ENCODE measurements around the gene MRPL42. TPM values are rescaled to one million over a fixed set of nuclear protein-coding genes. Genes with fewer than 3 reads are reported as not detected.

MRPL42 gene
- polyA plus RNA-seq, 1 of the 3 experiments (the other 2 are of a cell fraction) = 39.5 TPM

DNA sequence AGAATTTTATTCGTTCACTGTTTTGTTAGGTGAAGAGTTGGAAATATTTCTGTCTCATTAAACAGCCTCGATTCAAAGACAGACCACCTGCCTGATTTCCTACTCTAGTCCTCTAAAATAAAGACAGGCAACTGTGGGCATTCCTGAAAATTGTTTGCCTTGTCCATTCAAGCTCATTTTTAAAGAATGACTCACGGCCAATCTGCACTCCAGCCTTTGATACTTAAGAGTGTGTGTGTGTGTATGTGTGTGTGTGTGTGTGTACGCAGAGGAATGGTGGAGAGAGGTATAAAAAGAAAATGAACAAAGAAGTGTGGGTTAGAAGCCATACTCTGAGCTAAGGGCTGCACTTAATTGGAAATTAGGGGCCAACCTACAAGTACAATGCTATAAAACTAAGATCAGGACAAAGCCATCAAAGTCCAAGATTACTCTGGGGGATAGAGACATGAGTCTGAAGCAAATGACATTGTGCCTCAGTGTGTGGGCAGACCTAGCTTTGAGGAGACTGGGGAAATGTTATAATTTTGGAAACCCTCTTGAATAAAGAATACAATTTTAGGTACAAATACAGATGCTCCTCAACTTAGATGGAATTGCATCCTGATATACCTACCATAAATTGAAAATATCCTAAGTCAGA, 59.6 kb downstream of the MRPL42 start (continued):
- TF ChIP-seq, protein P1, sequence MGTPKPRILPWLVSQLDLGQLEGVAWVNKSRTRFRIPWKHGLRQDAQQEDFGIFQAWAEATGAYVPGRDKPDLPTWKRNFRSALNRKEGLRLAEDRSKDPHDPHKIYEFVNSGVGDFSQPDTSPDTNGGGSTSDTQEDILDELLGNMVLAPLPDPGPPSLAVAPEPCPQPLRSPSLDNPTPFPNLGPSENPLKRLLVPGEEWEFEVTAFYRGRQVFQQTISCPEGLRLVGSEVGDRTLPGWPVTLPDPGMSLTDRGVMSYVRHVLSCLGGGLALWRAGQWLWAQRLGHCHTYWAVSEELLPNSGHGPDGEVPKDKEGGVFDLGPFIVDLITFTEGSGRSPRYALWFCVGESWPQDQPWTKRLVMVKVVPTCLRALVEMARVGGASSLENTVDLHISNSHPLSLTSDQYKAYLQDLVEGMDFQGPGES (IDR thresholded peaks at IDR 0.05; ENCODE audit: low read depth, low read length) = no peak
- TF ChIP-seq FOXJ3 (CRISPR knock-in tag; IDR thresholded peaks at IDR 0.05) = no peak
- TF ChIP-seq GABPA (IDR thresholded peaks at IDR 0.05; ENCODE audit: low read depth) = no peak

DNA sequence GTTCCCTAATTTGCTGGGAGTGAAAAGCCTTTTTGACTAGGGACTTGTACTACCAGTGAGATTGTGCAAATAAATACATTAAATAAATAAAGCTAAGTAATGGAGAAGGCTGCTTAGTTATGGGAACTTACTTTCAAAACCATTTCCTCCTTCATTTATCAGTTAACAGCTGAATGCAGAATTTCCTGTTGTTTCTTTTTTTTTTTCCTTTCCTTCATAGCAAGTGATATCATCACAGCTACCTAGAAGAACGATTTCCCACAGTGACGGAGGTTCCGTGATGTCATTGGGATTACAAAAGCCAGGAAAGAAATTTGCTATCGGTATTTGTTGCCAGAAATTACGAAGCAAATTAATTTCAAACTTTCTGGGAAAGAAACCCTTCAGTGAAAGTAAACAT, 63.0 kb downstream of the MRPL42 start:
- H3K27me3 ChIP-seq (ENCODE audit: insufficient read depth) = no peaks in the 10 kb centered on the region
- no peaks in the 10 kb centered on the region for H4K20me1 ChIP-seq (ENCODE audit: insufficient read depth)
- ChIA-PET POLR2A (no interaction called here), CTCF (interaction anchor here (0.6 kb wide), 1 partner anchor 15 kb away, joined by 3 read pairs; no protein-coding TSS in a partner anchor)
- no peak overlapping the region for H3K9ac ChIP-seq
- H3K36me3 ChIP-seq (replicated peaks in 1 of 2; ENCODE audit: control insufficient read depth in 1 of 2, insufficient read depth in 2 of 2, low read length in 1 of 2) = no peaks in the 10 kb centered on the region
- WGBS (ENCODE audit: low lambda C conversion rate) = 87% methylated on average over 5 of the region's 5 CpGs
- no peaks in the 10 kb centered on the region for H3F3A ChIP-seq (replicated peaks; ENCODE audit: insufficient read depth)
- no peaks in the 10 kb centered on the region for H3K9me3 ChIP-seq
- no peak overlapping the region for H3K4me3 ChIP-seq (ENCODE audit: low read depth in 2 of 2, low read length in 1 of 2)
- TF ChIP-seq, protein P2, sequence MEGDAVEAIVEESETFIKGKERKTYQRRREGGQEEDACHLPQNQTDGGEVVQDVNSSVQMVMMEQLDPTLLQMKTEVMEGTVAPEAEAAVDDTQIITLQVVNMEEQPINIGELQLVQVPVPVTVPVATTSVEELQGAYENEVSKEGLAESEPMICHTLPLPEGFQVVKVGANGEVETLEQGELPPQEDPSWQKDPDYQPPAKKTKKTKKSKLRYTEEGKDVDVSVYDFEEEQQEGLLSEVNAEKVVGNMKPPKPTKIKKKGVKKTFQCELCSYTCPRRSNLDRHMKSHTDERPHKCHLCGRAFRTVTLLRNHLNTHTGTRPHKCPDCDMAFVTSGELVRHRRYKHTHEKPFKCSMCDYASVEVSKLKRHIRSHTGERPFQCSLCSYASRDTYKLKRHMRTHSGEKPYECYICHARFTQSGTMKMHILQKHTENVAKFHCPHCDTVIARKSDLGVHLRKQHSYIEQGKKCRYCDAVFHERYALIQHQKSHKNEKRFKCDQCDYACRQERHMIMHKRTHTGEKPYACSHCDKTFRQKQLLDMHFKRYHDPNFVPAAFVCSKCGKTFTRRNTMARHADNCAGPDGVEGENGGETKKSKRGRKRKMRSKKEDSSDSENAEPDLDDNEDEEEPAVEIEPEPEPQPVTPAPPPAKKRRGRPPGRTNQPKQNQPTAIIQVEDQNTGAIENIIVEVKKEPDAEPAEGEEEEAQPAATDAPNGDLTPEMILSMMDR (IDR thresholded peaks at IDR 0.05) = no peak
- H3K27ac ChIP-seq (ENCODE audit: low read depth in 2 of 2, low read length in 1 of 2) = no peak overlapping the region
- H2AFZ ChIP-seq (ENCODE audit: low read depth) = no peak overlapping the region; the same call in 1 of the 2 replicates
- no peak overlapping the region for H3K4me2 ChIP-seq
- no peaks in the 10 kb centered on the region for H3K9me2 ChIP-seq
- no peaks in the 10 kb centered on the region; a peak in 1 of 4 replicates for H3K4me1 ChIP-seq (ENCODE audit: control insufficient read depth in 1 of 2, insufficient read depth in 2 of 2, low read depth in 1 of 2, low read length in 1 of 2)
- DNase-seq = no peak
- H3K79me2 ChIP-seq (ENCODE audit: insufficient read depth) = no peaks in the 10 kb centered on the region

DNA sequence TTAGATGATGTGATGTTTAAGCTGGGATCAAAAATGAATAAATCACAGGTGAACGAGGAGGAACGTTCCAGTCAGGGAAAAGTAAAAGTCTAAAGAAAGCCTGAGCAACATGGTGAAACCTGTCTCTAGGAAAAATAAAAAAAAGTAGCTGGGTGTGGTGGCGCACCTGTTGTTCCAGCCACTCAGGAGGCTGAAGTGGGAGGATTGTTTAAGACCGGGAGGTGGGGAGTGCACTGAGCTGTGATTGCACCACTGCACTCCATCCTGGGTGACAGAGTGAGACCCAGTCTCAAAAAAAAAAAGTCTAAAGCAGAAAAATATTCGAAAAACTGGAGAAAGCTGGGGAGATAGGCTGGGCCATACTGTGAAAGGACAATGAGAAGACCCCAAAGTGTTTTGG, 66.0 kb downstream of the MRPL42 start:
- no peaks in the 10 kb centered on the region for H4K20me1 ChIP-seq (ENCODE audit: insufficient read depth)
- H3K9me3 ChIP-seq = no peaks in the 10 kb centered on the region
- no peak for TF ChIP-seq YY1 (IDR thresholded peaks at IDR 0.05; ENCODE audit: low read depth)
- no peak for TF ChIP-seq SMC3 (IDR thresholded peaks at IDR 0.05; ENCODE audit: low read depth, low read length)
- no peak for TF ChIP-seq FOXJ3 (CRISPR knock-in tag; IDR thresholded peaks at IDR 0.05)
- no peak for TF ChIP-seq EZH2phosphoT487 (IDR thresholded peaks at IDR 0.05; ENCODE audit: borderline replicate concordance, low read depth)
- TF ChIP-seq RCOR1 (IDR thresholded peaks at IDR 0.05; ENCODE audit: low read length) = no peak
- no peak for TF ChIP-seq MEF2A (IDR thresholded peaks at IDR 0.05; ENCODE audit: borderline replicate concordance, low read depth)
- no peak for TF ChIP-seq CHD2 (IDR thresholded peaks at IDR 0.05; ENCODE audit: low read length, partially characterized antibody)
- TF ChIP-seq JUND (IDR thresholded peaks at IDR 0.05) = no peak
- TF ChIP-seq GATA2 (CRISPR knock-in tag; IDR thresholded peaks at IDR 0.05) = no peak
- no peak for TF ChIP-seq FOXM1 (IDR thresholded peaks at IDR 0.05; ENCODE audit: low read depth)
- TF ChIP-seq TCF12 (IDR thresholded peaks at IDR 0.05) = no peak
- no peak for TF ChIP-seq NFIC (IDR thresholded peaks at IDR 0.05; ENCODE audit: borderline replicate concordance)
- no peak for TF ChIP-seq RXRA (IDR thresholded peaks at IDR 0.05; ENCODE audit: borderline replicate concordance, low read depth)
- no peaks in the 10 kb centered on the region for H3K79me2 ChIP-seq (ENCODE audit: insufficient read depth)
- no peak overlapping the region for H2AFZ ChIP-seq (ENCODE audit: low read depth)
- no peak overlapping the region for H3K27ac ChIP-seq (ENCODE audit: low read depth in 2 of 2, low read length in 1 of 2)
- no peaks in the 10 kb centered on the region for H3K36me3 ChIP-seq (replicated peaks in 1 of 2; ENCODE audit: control insufficient read depth in 1 of 2, insufficient read depth in 2 of 2, low read length in 1 of 2)
- H3K27me3 ChIP-seq (ENCODE audit: insufficient read depth) = no peaks in the 10 kb centered on the region
- no peaks in the 10 kb centered on the region for H3K9me2 ChIP-seq
- DNase-seq = no peak
- WGBS (ENCODE audit: low lambda C conversion rate) = 69% methylated on average over 5 of the region's 5 CpGs
- H3K4me3 ChIP-seq (ENCODE audit: low read depth in 2 of 2, low read length in 1 of 2) = no peak overlapping the region
- H3F3A ChIP-seq (replicated peaks; ENCODE audit: insufficient read depth) = peaks cover 4% of the 10 kb centered on the region
- H3K4me1 ChIP-seq (ENCODE audit: control insufficient read depth in 1 of 2, insufficient read depth in 2 of 2, low read depth in 1 of 2, low read length in 1 of 2) = peaks cover 5 to 13% of the 10 kb centered on the region in 2 experiments; a peak in 3 of 4 replicates
- ChIA-PET POLR2A (interaction anchor here (0.7 kb wide), 1 partner anchor 16 kb away, joined by 3 read pairs; no protein-coding TSS in a partner anchor), CTCF (interaction anchor here (1.2 to 1.9 kb wide), 2 partner anchors 9 to 568 kb away, joined by 3 to 4 read pairs; no protein-coding TSS in a partner anchor)
- H3K9ac ChIP-seq = no peak overlapping the region
- no peak overlapping the region for H3K4me2 ChIP-seq

Measured in SK-N-SH (cell line).